ENCODE measurements around the gene DNAI1. TPM values are rescaled to one million over a fixed set of nuclear protein-coding genes. Genes with fewer than 3 reads are reported as not detected.

DNAI1 gene
- total RNA-seq, 1 experiment from 2014 or later, result 1.1 TPM

- Histone ChIP-seq H3K9me2 (ENCODE audit: insufficient read depth) (no peaks in the 10 kb centered on the region), H4K20me1 (ENCODE audit: insufficient read depth) (no peaks in the 10 kb centered on the region), H3K36me3 (ENCODE audit: control insufficient read depth in 1 of 2, insufficient read depth in 2 of 2, low read length in 2 of 2) (no peaks in the 10 kb centered on the region), H3K27ac (ENCODE audit: low read depth, low read length) (no peak overlapping the region), H3K4me1 (ENCODE audit: control insufficient read depth in 1 of 2, insufficient read depth in 2 of 2, low read length in 2 of 2) (no peaks in the 10 kb centered on the region), H3K79me2 (ENCODE audit: insufficient read depth, low read length) (no peaks in the 10 kb centered on the region), H3K4me2 (ENCODE audit: low read length) (no peak overlapping the region), H3K9me3 (ENCODE audit: control insufficient read depth in 1 of 2, insufficient read depth in 1 of 2, low read depth in 1 of 2, low read length in 2 of 2) (no peaks in the 10 kb centered on the region), H2AFZ (ENCODE audit: low read depth, low read length, poor library complexity, severe bottlenecking) (no peak overlapping the region), H3K9ac (ENCODE audit: low read length) (no peak overlapping the region), H3K4me3 (replicated peaks in 1 of 2; ENCODE audit: low read depth in 1 of 2, low read length in 2 of 2) (no peak overlapping the region), H3K27me3 (ENCODE audit: insufficient read depth, low read length) (no peaks in the 10 kb centered on the region)
- TF ChIP-seq REST (IDR thresholded peaks at IDR 0.05; ENCODE audit: low read depth) (no peak), FOSL1 (IDR thresholded peaks at IDR 0.05; ENCODE audit: low read depth) (no peak), EGR1 (IDR thresholded peaks at IDR 0.05; ENCODE audit: low read depth) (no peak)
- ChIA-PET CTCF (no interaction called here), RAD21 (ENCODE audit: low non-redundant PET in 1 of 2, low total read pairs in 2 of 2, uncharacterized antibody in 2 of 2, unreplicated experiment in 2 of 2) (no interaction called here), POLR2A (no interaction called here)
- DNase-seq (ENCODE audit: low read depth, low spot score) (no peak), ATAC-seq (no peak)
- no TSS peak for BruUV-seq (replicated peaks)
- intact Hi-C loops (cut with micrococcal nuclease), result no loop called here
Measured at GRCh38 chr9:34555500-34555899, 96.9 kb downstream of the DNAI1 start.

- CTCF ChIA-PET, result no interaction called here
- no peaks in the 10 kb centered on the region for H3K79me2 ChIP-seq (ENCODE audit: insufficient read depth, low read length)
- POLR2A ChIA-PET, result no interaction called here
- H2AFZ ChIP-seq (ENCODE audit: low read depth, low read length, poor library complexity, severe bottlenecking), result no peak overlapping the region
- H3K9me2 ChIP-seq (ENCODE audit: insufficient read depth), result no peaks in the 10 kb centered on the region
- BruUV-seq (replicated peaks), result no TSS peak
- DNase-seq (ENCODE audit: low read depth, low spot score) (no peak), ATAC-seq (no peak)
- no peaks in the 10 kb centered on the region for H3K4me1 ChIP-seq (ENCODE audit: control insufficient read depth in 1 of 2, insufficient read depth in 2 of 2, low read length in 2 of 2)
- H3K36me3 ChIP-seq (ENCODE audit: control insufficient read depth in 1 of 2, insufficient read depth in 2 of 2, low read length in 2 of 2), result no peaks in the 10 kb centered on the region
- RAD21 ChIA-PET (ENCODE audit: low non-redundant PET in 1 of 2, low total read pairs in 2 of 2, uncharacterized antibody in 2 of 2, unreplicated experiment in 2 of 2), result no interaction called here
- H3K27me3 ChIP-seq (ENCODE audit: insufficient read depth, low read length), result no peaks in the 10 kb centered on the region
- intact Hi-C loops (cut with micrococcal nuclease), result no loop called here
- H3K4me3 ChIP-seq (replicated peaks in 1 of 2; ENCODE audit: low read depth in 1 of 2, low read length in 2 of 2), result no peak overlapping the region
- no peak overlapping the region for H3K9ac ChIP-seq (ENCODE audit: low read length)
- no peaks in the 10 kb centered on the region for H3K9me3 ChIP-seq (ENCODE audit: control insufficient read depth in 1 of 2, insufficient read depth in 1 of 2, low read depth in 1 of 2, low read length in 2 of 2)
- no peak overlapping the region for H3K4me2 ChIP-seq (ENCODE audit: low read length)
- H3K27ac ChIP-seq (ENCODE audit: low read depth, low read length), result no peak overlapping the region
- H4K20me1 ChIP-seq (ENCODE audit: insufficient read depth), result no peaks in the 10 kb centered on the region
- no peak for TF ChIP-seq EZH2phosphoT487 (IDR thresholded peaks at IDR 0.05; ENCODE audit: borderline replicate concordance)
- no peak for TF ChIP-seq ZFX (IDR thresholded peaks at IDR 0.05)
- no peak for TF ChIP-seq JUND (IDR thresholded peaks at IDR 0.05)
- no peak for TF ChIP-seq SRF (IDR thresholded peaks at IDR 0.05; ENCODE audit: low read depth)
- TF ChIP-seq CBX3 (IDR thresholded peaks at IDR 0.05; ENCODE audit: low read depth), result no peak
- TF ChIP-seq CTCF (IDR thresholded peaks at IDR 0.05 in 2 of 3, conservative IDR thresholded peaks at IDR 0.05 in 1 of 3; ENCODE audit: borderline replicate concordance in 1 of 3, insufficient read depth in 1 of 3, low read depth in 2 of 3, low read length in 2 of 3), result no peak
- TF ChIP-seq CEBPB (IDR thresholded peaks at IDR 0.05; ENCODE audit: low read depth), result no peak
- no peak for TF ChIP-seq POLR2AphosphoS5 (IDR thresholded peaks at IDR 0.05; ENCODE audit: low read depth, low read length)
- no peak for TF ChIP-seq SIN3A (IDR thresholded peaks at IDR 0.05; ENCODE audit: low read depth)
- TF ChIP-seq EZH2 (IDR thresholded peaks at IDR 0.05), result no peak
- no peak for TF ChIP-seq YY1 (IDR thresholded peaks at IDR 0.05; ENCODE audit: extremely low read depth, insufficient replicate concordance, low read depth, low read length)
Measured at GRCh38 chr9:34555936-34556525, 97.4 kb downstream of the DNAI1 start.
